Epithelial cell of proximal tubule (primary cell): ENCODE measurements around the gene TLX3. TPM values are rescaled to one million over a fixed set of nuclear protein-coding genes. Genes with fewer than 3 reads are reported as not detected.
"Not testable (repeated sequence)": the region's sequence is repeated elsewhere in the genome, so short reads cannot be mapped to it uniquely, and the experiment has no call there.

Experiments used
- DNase-seq: peaks from one replicate; pipeline ENCODE4 v3.0.0-alpha.2; 2011; ENCODE audit warnings: low read depth
- H3K4me3 ChIP-seq: 2 replicates; pipeline ENCODE4 v1.5.1; 2011; ENCODE audit warnings: low read depth, mild to moderate bottlenecking, low read length
- total RNA-seq: library from RNA; depleted of rRNA; stranded (reverse); fragments of >200 nt; gene quantifications from 2 replicates; pipeline ENCODE4 v1.2.3, GENCODE V29; 2015
- TF ChIP-seq, protein P1 (sequence below): conservative IDR thresholded peaks from 2 replicates; pipeline ENCODE4 v1.5.1; 2012; ENCODE audit warnings: low read depth, mild to moderate bottlenecking, low read length

Gene TLX3
- total RNA-seq, 1 donor from 2014 or later, result not detected

DNA sequence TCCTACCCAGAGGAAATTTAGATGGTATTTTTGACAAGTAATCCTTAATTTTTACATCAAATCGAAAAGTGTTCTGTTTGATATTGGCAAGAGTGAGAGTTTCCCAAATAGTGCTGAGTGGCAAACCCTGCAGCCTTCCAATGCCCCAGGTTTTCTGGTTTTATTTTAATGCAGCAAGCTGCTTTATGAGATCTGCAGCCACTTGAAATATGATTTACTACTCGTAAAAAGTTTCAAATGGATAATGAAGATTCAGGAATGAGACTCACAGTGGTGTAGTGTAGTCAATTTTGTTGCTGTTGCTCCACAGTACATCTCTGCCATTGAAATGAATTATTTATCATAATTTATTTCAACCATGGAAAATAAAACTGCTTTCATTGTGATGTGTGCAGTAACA lies 23.6 kb upstream of the TLX3 start:
- DNase-seq, result no peak
- H3K4me3 ChIP-seq, result no peak overlapping the region
- TF ChIP-seq, protein P1, sequence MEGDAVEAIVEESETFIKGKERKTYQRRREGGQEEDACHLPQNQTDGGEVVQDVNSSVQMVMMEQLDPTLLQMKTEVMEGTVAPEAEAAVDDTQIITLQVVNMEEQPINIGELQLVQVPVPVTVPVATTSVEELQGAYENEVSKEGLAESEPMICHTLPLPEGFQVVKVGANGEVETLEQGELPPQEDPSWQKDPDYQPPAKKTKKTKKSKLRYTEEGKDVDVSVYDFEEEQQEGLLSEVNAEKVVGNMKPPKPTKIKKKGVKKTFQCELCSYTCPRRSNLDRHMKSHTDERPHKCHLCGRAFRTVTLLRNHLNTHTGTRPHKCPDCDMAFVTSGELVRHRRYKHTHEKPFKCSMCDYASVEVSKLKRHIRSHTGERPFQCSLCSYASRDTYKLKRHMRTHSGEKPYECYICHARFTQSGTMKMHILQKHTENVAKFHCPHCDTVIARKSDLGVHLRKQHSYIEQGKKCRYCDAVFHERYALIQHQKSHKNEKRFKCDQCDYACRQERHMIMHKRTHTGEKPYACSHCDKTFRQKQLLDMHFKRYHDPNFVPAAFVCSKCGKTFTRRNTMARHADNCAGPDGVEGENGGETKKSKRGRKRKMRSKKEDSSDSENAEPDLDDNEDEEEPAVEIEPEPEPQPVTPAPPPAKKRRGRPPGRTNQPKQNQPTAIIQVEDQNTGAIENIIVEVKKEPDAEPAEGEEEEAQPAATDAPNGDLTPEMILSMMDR, result no peak

DNA sequence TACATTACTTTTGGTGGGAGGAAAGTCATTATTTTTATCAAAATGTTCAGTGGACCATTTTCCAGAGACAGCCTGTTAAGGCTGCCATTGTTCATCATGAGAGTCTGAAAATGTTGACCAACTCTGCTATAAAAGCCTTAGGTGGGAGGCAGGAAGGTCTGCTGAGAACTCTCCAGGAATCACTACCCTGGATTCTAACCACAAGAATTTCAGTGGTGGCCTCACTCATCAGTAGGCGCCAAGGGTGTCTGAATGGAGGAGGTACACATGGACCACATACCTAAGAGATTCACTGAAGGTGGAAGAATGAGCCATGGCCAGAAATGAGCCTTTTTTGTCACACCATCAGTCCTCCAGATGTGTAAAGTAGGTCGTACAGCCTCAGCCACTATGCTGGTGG lies 21.0 kb upstream of the TLX3 start:
- DNase-seq, result no peak
- no peak overlapping the region for H3K4me3 ChIP-seq
- TF ChIP-seq, protein P1, result no peak

DNA sequence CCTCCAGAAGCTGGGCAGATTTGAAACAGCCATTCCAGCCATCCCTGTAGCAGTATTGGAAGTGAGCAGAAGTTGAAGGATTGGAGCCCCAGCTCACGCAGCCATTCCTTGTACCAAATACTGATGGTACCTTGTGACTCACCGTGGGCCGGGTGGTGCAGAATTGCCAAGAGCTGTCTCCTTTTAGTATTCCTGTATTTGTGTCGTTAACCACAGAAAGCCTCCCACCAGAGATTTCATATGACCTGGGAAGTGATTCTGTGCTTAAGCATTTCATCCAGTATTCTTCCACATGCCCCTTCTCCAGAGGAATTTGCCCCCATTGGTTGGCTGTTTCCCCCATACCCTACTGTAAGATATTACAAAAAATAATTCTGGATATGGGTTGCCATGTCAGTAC lies 17.7 kb upstream of the TLX3 start:
- H3K4me3 ChIP-seq, result no peak overlapping the region
- DNase-seq, result no peak
- TF ChIP-seq, protein P1, result no peak

DNA sequence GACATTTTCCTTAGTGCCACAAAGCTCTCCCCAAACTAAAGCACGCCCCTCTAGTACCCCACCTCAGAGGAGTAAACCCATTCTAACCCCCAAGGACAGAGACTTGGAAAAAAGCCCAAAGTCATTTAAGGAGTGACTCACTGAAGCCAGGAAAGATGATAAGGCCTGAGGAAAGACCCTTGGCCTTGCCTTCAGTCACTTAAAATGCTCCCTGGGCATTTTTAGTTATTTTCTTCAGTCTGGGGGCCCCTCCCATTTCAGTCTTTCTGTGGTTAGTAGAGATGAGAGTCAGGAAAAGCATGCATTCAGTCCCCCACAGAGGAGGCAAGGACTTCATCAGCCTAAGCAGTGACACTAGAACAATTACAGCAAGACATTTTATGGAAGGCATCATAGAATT lies 13.7 kb upstream of the TLX3 start:
- TF ChIP-seq, protein P1, result no peak
- no peak for DNase-seq
- H3K4me3 ChIP-seq, result no peak overlapping the region

DNA sequence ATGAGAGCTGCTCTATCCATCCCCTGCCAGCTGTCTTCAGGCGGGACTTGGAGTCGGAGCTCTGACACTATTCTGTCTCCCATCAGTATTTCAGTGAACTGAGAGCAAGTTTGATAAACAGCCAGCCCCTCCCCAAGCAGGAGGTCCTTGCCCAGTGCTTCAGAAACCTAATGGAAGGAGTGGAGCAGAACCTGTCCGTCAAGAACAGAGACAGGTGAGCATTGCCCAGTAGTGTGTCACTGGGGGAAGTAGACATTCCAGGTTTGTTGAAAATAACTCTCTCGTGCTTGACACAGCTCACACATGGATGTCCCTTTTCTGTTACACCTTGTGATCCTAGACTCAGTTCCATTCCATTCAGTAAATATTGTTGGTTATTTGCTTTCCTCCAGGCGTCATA lies 13.2 kb upstream of the TLX3 start:
- no peak for DNase-seq
- no peak overlapping the region for H3K4me3 ChIP-seq
- TF ChIP-seq, protein P1, result no peak

DNA sequence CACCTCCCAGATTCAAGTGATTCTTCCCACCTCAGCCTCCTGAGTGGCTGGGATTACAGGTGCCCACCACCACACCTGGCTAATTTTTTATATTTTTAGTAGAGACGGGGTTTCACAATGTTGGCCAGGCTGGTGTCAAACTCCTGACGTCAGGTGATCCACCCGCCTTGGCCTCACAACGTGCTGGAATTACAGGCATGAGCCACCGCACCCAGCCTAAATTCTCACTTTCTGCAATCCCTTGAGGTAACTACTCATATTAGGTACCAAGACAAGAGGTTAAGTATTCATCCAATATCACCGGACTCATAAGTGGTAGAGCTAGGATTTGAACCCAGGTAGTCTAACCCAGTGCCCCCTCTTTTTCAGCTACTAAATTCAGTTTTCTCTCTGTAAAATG lies 11.1 kb upstream of the TLX3 start:
- not testable (repeated sequence) for H3K4me3 ChIP-seq, DNase-seq

DNA sequence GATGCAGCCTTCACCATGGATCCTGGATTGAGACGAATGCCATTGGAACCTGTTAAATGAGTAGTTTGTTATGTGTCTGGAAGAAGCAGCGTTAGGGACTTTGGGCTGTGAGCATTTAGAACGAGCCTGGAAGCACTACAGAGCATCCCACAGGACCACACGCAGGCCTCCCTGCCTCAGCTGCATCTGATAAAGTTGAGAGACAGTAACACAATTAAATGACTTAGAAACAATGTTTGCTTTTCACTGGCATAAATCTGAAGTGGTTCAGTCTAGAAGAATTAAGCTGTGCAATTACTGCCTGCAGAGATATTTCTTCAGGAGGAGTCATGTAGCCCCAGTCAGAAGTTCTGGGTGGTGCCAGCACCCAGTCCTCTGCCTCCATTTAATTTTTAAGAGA lies 9.8 kb upstream of the TLX3 start:
- TF ChIP-seq, protein P1, result no peak
- no peak overlapping the region for H3K4me3 ChIP-seq
- no peak for DNase-seq

DNA sequence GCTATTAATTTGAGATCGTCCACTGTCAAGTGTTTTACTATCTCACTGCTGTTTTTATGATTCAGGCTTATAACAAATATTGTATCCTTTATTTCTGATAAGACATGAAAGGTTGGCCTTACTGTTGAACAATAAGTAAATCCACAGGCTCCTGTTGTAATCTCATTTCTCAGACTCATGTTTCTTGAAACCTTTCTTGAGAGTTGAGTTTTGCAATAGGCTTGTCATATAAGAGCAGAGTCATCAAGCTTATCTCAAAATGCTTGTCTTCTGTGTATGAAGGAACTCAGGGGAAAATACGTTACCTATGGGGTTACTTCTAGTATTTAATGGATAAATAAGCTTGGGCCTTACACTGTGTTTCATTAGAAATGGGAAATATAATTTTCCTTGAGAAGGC lies 9.2 kb upstream of the TLX3 start:
- H3K4me3 ChIP-seq, result no peak overlapping the region
- DNase-seq, result no peak
- TF ChIP-seq, protein P1, result no peak
